Measurements from ENCODE around the gene NHSL2. TPM values are rescaled to one million over a fixed set of nuclear protein-coding genes. Genes with fewer than 3 reads are reported as not detected.

The NHSL2 gene
- total RNA-seq, 1 donor from 2014 or later = 4.0 TPM

- DNase-seq (ENCODE audit: low spot score) = no peak
- H3K4me1 Mint-ChIP-seq = peaks cover 29% of the 10 kb centered on the region
- H3K9me3 Mint-ChIP-seq = no peaks in the 10 kb centered on the region
- no peak overlapping the region for H3K4me3 Mint-ChIP-seq
- no peak for TF ChIP-seq EZH2phosphoT487 (IDR thresholded peaks at IDR 0.05)
- no peak for TF ChIP-seq EZH2 (IDR thresholded peaks at IDR 0.05)
- no peak for TF ChIP-seq CTCF (IDR thresholded peaks at IDR 0.05)
- Histone ChIP-seq H4K20me1 (ENCODE audit: low read depth) (peaks cover 6% of the 10 kb centered on the region), H3F3A (ENCODE audit: low read depth) (no peaks in the 10 kb centered on the region), H3K9ac (no peak overlapping the region), H3K27ac (no peak overlapping the region), H2AFZ (replicated peaks) (no peak overlapping the region), H3K36me3 (no peaks in the 10 kb centered on the region), H3K4me1 (no peaks in the 10 kb centered on the region), H3K4me3 (no peak overlapping the region), H3K4me2 (no peak overlapping the region), H3K9me3 (ENCODE audit: low read depth) (no peaks in the 10 kb centered on the region), H3K79me2 (ENCODE audit: low read depth) (no peaks in the 10 kb centered on the region), H3K27me3 (no peaks in the 10 kb centered on the region)
- H3K36me3 Mint-ChIP-seq = no peaks in the 10 kb centered on the region
- no peak overlapping the region for H3K27ac Mint-ChIP-seq
- peaks cover 5% of the 10 kb centered on the region for H3K27me3 Mint-ChIP-seq (ENCODE audit: insufficient read depth, low read depth)
Measured at GRCh38 chrX:72046447-72046846, 135.8 kb downstream of the NHSL2 start.

GRCh38 chrX:72048510-72049455 lies 138.1 kb downstream of the NHSL2 start:
- peaks cover 6% of the 10 kb centered on the region for H3K27me3 Mint-ChIP-seq (ENCODE audit: insufficient read depth, low read depth)
- H3K4me1 ChIP-seq = no peaks in the 10 kb centered on the region
- H3K36me3 Mint-ChIP-seq = no peaks in the 10 kb centered on the region
- H3K4me3 Mint-ChIP-seq = no peak overlapping the region
- DNase-seq (ENCODE audit: low spot score) = no peak
- H3K9me3 Mint-ChIP-seq = no peaks in the 10 kb centered on the region
- no peak for TF ChIP-seq EZH2phosphoT487 (IDR thresholded peaks at IDR 0.05)
- no peak for TF ChIP-seq EZH2 (IDR thresholded peaks at IDR 0.05)
- TF ChIP-seq CTCF (IDR thresholded peaks at IDR 0.05) = no peak
- no peaks in the 10 kb centered on the region for H3K79me2 ChIP-seq (ENCODE audit: low read depth)
- H3K4me3 ChIP-seq = no peak overlapping the region
- H2AFZ ChIP-seq (replicated peaks) = no peak overlapping the region
- no peak overlapping the region for H3K27ac ChIP-seq
- peaks cover 6% of the 10 kb centered on the region for H4K20me1 ChIP-seq (ENCODE audit: low read depth)
- no peaks in the 10 kb centered on the region for H3K27me3 ChIP-seq
- no peaks in the 10 kb centered on the region for H3K9me3 ChIP-seq (ENCODE audit: low read depth)
- H3K27ac Mint-ChIP-seq = no peak overlapping the region
- H3K9ac ChIP-seq = no peak overlapping the region
- H3K4me1 Mint-ChIP-seq = peaks cover 36% of the 10 kb centered on the region
- no peak overlapping the region for H3K4me2 ChIP-seq
- H3K36me3 ChIP-seq = no peaks in the 10 kb centered on the region
- H3F3A ChIP-seq (ENCODE audit: low read depth) = no peaks in the 10 kb centered on the region

GRCh38 chrX:72050011-72050410 lies 139.4 kb downstream of the NHSL2 start:
- peaks cover 8% of the 10 kb centered on the region for H3K4me1 ChIP-seq
- no peaks in the 10 kb centered on the region for H3K9me3 ChIP-seq (ENCODE audit: low read depth)
- Mint-ChIP-seq H3K36me3 (no peaks in the 10 kb centered on the region), H3K9me3 (no peaks in the 10 kb centered on the region), H3K27ac (no peak overlapping the region), H3K4me3 (no peak overlapping the region), H3K27me3 (ENCODE audit: insufficient read depth, low read depth) (peaks cover 6% of the 10 kb centered on the region), H3K4me1 (peaks cover 44% of the 10 kb centered on the region)
- H4K20me1 ChIP-seq (ENCODE audit: low read depth) = peaks cover 6% of the 10 kb centered on the region
- H3K79me2 ChIP-seq (ENCODE audit: low read depth) = no peaks in the 10 kb centered on the region
- H3K27ac ChIP-seq = no peak overlapping the region
- no peak overlapping the region for H2AFZ ChIP-seq (replicated peaks)
- no peak for TF ChIP-seq CTCF (IDR thresholded peaks at IDR 0.05)
- H3K4me3 ChIP-seq = no peak overlapping the region
- H3K9ac ChIP-seq = no peak overlapping the region
- H3K4me2 ChIP-seq = no peak overlapping the region
- no peaks in the 10 kb centered on the region for H3K36me3 ChIP-seq
- no peaks in the 10 kb centered on the region for H3K27me3 ChIP-seq
- no peak for DNase-seq (ENCODE audit: low spot score)
- no peaks in the 10 kb centered on the region for H3F3A ChIP-seq (ENCODE audit: low read depth)
